ENCODE results near the gene AHSP.

DNA sequence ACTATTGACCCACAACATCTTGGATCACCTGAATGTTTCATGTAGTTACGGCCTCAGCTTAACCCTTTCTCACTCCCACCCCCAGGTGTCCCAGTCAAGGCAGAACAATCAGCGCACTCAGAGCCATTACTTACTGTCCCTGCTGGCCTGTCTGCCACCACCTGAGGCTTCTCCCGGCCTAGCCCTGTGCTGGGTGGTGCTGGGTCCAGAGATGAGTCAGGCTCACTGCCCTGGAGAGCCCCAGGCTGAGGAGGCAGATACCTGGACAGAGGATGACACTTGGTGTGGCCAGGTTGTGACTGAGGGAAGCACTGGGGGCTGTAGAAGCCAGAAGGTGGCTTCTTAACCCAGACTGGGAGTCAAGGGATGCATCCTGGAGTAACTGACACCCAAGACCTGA is 48.7 kb upstream of the AHSP start:
- TF ChIP-seq, protein P1, sequence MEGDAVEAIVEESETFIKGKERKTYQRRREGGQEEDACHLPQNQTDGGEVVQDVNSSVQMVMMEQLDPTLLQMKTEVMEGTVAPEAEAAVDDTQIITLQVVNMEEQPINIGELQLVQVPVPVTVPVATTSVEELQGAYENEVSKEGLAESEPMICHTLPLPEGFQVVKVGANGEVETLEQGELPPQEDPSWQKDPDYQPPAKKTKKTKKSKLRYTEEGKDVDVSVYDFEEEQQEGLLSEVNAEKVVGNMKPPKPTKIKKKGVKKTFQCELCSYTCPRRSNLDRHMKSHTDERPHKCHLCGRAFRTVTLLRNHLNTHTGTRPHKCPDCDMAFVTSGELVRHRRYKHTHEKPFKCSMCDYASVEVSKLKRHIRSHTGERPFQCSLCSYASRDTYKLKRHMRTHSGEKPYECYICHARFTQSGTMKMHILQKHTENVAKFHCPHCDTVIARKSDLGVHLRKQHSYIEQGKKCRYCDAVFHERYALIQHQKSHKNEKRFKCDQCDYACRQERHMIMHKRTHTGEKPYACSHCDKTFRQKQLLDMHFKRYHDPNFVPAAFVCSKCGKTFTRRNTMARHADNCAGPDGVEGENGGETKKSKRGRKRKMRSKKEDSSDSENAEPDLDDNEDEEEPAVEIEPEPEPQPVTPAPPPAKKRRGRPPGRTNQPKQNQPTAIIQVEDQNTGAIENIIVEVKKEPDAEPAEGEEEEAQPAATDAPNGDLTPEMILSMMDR (IDR thresholded peaks at IDR 0.05), result no peak
- no peak for TF ChIP-seq EP300 (IDR thresholded peaks at IDR 0.05)

All from ovary (tissue), 3 donors.